NCI-H345 treated with DMSO at 0.1 percent for 48 hours (cell line): Measurements from ENCODE around the gene SLAMF6.
"Not testable (repeated sequence)": the region's sequence is repeated elsewhere in the genome, so short reads cannot be mapped to it uniquely, and the experiment has no call there.

Experiments
- DNase-seq: peaks from one replicate; lab custom pipeline; 2025; ENCODE audit not compliant: unreplicated experiment; lab: John Stamatoyannopoulos, UW

Gene SLAMF6

DNA sequence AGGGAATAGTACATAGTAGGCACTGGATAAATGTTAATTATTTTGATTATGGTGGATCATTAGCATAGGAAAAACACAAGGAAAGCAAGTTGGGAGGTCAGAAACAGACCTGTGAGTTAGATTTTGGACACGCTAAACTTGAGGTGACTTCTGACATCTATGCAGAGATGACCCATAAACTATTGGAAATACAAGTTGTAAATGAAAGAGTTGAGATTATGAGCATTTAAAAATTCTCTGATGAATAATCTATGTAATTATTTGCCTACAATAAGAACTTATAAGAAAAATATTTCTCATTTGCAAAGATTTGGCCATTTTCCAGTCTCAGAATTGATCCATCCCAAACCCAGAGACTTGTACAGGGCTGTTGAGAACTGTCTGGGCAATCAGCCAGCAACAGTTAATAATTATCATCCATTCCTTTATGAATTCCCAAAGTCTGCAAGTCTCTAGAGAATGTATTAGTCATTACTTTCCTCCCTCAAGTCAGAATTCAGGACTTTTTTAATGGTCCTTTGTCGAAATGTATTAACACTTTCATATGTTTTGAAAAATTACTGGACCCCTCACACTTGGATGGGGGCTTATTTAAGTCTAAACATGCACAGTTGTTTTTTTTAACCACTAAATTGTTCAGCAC lies 19.4 kb upstream of the SLAMF6 start:
- no peak for DNase-seq

DNA sequence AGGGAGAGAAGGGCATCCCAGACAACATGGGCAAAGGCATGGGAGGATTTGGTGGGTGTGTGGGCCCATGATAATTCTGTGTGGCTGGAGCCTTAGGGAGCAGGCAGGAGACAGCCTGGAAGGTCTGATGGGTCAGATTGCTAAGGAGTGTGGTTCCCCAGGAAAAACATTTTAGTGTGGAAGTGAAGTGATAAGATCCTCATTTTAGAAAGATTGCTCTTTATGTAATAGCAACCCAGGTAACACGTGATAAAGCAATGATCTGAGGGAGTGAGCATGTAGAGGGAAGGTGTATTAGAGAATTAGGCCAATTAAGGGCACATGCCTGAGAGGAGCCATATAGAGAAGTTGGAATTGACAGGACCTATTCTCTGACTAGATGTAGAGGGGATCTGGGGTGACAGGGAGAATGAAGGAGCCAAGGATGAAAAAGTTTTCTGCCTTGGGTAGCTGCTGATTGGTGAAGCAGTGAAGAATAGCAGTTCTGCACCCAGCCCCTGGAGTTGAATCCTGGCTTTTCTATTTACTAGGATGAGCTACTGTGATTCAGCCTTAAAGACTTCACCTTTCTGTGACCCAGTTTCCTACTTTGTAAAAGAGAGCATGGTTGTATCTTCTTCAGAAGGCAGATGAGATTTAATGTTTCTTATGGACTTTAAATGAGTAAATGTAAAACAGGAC lies 18.7 kb upstream of the SLAMF6 start:
- DNase-seq: no peak

DNA sequence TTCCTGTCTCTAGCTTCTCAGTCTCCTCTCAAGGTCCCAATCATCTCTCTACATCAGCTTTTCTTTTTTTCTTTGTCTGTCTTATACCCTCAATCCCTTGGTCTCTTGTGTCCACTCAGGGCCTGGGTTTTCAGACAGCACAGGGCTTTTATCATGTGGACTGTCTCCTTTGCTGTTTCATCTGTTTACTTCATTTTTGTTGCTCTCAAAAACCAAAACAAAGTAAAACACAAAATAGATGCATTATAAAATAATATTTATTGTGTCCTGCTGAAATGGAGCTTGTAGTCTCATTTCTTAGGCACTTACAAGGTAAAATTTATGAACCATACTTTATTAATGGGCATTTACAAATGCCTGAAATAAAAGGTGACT lies 17.8 kb upstream of the SLAMF6 start:
- no peak for DNase-seq

DNA sequence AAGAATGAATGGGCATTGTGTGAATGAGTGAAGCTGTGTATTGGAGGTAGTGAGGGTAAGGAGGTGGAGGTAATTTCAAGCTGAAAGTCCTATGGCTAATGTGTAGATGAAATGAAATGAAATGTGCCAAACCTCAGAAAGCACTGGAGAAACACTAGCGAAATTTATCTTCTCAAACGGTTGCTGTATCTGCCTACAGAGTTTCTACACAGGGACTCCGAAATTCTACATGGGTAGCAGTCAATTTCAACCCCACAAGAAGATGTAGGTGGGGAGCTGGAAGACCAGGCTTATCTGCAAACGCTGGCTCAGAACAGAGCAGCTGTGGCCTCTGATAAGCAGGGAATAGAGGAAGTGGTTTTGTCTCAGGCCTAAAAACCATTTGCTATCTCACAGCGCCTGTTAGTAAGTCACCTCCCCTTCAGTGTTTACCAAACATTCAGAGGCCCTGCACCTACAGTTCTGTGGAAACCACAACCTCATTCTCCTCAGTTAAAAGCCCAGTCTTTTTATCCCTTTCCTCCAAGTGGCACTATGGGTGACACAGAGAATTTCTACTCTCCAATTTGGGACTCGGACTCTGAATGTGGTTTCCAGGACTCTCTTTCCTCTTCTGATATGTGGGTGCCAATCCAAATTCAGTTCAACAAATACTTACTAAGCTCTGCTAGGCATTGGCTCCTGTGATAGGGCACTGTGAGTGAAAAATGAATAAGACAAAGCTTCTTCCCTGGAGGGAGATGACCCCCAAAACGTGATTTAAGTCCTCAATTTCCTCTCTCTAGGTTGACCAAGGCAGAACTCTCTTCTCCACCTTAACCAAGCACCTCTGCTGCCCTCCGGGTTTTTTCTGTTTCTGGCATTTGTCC lies 17.2 kb upstream of the SLAMF6 start:
- DNase-seq: no peak

DNA sequence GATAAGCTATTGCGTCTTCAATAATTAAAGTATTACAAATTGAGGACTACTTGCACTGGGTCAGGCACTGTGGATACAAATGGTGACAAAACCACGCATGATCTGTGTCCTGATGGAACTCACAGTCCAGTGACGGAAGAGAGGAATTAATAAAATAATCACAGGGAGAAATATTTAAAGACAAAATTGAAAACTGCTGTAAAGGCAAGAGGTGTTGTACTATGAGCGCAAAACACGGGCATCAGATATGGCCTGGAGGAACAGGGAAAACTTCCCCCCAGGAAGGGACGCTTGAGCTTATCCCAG lies 16.6 kb upstream of the SLAMF6 start:
- DNase-seq: no peak

DNA sequence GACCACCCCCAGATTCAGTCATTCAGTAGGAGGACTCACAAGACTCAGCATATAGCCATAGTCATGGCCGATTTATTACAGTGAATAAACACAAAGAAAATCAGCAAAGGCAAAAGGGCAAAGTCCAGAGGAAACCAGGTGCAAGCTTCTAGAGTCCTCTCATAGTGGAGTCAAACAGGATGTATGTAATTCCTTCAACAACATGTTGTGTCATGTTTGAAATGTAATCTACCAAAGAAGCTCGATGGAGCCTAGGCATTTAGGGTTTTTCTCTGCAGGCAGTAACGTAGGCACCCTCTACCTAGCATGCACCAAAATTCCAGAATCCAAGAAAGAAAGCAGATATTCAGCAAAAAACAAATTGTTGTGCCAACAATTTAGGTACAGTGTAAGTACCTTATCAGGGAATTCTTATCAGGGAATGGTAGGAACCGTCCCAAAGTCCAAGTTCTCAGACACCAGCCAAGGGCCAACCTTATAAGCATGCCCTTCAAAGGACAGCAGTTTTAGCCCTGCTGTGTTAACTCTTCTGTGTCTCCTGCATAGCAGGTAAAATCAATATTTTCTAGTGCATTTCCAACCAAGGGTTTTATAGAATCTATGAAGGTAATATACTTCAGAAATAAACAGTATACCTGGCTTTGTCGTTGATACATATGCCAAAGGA lies 16.1 kb upstream of the SLAMF6 start:
- DNase-seq: no peak

DNA sequence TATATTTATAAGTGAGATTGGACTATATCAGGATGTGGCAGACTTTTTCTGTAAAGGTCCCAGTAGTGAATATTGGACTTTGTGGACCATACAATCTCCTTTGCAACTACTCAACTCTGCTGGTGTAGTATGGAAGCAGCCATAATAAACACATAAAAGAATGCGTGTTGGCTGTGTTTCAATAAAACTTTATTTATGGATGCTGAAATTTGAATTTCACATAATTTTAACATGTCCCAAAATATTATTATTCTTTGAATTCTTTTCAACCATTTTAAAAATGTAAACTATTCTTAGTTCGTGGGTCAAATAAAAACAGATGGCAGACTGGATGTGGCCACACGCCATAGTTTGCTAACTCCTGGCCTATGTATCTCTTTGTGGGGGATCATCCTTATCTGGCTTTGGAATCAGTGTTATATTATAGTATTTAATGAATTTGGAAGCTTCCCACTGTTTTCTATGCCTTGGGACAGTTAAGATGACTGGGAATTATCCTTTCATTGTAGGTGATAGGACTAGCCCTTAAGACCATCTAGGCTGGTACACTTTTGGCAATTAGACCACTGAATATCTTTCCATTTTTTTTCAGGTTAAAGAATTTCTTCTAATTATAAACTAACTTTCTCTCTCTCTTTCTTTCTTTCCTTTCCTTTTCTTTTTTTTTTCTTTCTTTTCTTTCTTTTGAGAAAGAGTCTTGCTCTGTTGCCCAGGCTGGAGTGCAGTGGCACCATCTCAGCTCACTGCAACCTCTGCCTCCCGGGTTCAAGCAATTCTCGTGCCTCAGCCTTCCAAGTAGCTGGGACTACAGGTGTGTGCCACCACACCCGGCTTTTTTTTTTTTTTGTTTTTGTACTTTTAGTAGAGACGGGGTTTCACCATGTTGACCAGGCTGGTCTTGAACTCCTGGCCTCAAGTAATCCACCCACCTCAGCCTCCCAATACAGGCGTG lies 14.9 kb upstream of the SLAMF6 start:
- DNase-seq: no peak

DNA sequence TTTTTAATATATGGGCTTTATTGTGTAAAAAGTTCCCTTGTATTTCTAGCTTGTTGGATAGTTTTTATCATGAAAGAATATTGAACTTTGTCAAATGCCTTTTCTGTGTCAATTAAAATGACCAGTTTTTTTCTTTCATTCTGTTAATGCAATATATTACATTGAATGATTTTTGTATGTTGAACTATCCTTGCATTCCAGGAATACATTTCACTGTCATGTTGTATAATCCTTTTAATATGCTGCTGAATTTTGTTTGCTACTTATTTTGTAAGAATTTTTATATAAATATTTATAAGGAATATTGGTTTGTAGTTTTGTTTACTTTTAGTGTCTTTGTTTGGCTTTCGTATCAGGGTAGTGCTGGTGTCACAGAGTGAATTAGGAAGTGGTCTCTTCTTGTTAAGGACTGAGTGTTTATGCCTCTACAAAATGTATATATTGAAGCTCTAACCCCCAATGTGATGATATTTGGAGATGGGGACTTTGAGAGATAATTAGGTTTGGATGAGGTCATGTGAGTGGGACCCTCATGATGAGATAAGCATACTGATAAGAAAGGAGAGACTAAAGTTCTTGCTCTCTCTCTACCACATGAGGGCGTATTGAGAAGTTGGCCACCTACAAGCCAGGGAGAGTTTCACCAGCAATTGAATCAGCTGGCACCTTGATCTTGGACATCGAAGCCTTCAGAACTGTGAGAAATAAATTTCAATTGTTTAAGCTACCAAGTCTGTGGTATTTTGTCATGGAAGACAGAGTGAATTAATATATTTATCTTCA lies 12.0 kb upstream of the SLAMF6 start:
- DNase-seq: no peak

DNA sequence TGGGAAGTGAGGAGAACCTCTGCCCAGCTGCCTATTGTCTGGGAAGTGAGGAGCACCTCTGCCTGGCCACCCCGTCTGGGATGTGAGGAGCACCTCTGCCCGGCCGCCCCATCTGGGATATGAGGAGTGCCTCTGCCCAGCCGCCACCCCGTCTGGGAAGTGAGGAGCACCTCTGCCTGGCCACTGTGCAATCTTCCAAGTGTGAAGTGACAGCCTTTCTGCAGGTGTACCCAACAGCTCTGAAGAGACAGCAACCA lies 9.4 kb upstream of the SLAMF6 start:
- not testable (repeated sequence) for DNase-seq

DNA sequence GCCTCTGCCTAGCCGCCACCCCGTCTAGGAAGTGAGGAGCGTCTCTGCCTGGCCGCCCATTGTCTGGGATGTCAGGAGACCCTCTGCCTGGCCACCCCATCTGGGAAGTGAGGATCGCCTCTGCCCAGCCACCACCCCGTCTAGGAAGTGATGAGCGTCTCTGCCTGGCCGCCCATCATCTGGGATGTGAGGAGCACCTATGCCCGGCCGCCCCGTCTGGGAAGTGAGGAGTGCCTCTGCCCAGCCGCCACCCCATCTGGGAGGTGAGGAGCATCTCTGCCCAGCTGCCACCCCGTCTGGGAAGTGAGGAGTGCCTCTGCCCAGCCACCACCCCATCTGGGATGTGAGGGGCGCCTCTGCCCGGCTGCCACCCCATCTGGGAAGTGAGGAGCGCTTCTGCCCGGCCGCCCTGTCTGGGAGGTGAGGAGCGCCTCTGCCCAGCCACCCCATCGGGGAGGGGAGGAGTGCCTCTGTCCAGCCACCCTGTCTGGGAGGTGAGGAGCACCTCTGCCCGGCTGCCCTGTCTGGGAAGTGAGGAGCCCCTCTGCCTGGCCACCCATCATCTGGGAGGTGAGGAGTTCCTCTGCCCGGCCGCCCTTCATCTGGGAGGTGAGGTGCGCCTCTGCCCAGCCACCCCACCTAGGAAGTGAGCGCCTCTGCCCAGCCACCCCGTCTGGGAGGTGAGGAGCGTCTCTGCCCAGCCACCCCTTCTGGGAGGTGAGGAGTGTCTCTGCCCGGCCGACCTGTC lies 8.9 kb upstream of the SLAMF6 start:
- not testable (repeated sequence) for DNase-seq

DNA sequence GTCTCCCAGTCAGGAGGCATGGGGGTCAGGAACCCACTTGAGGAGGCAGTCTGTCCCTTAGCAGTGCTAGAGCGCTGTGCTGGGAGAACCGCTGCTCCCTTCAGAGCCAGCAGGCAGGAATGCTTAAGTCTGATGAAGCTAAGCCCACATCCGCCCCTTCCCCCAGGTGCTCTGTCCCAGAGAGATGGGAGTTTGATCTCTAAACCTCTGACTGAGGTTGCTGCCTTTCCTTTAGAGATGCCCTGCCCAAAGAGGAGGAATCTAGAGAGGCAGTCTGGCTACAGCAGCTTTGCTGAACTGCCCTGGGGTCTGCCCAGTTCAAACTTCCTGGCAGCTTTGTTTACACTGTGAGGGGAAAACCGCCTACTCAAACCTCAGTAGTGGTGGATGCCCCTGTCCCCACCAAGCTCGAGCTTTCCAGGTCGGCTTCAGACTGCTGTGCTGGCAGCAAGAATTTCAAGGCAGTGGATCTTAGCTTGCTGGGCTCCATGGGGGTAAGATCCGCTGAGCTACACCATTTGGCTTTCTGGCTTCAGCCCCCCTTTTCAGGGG lies 6.4 kb upstream of the SLAMF6 start:
- DNase-seq: not testable (repeated sequence)

DNA sequence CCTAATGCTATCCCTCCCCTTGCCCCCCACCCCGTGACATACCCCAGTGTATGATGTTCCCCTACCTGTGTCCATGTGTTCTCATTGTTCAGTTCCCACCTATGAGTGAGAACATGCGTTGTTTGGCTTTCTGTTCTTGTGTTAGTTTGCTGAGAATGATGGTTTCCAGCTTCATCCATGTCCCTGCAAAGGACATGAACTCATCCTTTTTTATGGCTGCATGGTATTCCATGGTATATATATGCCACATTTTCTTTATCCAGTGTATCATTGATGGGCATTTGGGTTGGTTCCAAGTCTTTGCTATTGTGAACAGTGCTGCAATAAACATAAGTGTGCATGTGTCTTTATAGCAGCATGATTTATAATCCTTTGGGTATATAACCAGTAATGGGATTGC lies 734 bp upstream of the SLAMF6 start:
- DNase-seq: not testable (repeated sequence)

DNA sequence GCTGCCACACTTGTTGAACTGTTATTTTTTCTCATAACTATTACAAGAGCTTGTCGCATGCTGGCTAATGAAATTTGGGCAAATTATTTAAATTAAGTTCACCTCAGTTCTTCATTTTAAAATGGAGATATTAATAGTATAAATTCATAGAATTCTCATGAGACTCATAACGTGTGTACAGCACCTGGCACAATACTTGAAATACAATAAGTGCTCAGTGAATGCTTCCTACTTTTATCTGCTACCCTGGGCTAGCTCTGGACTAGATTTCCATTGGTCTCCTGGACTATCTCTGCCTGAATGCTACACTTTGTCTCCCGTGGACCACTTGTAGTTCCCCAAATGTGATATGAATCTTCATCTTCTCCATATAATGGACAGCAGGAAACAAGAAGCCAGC lies 919 bp downstream of the SLAMF6 start:
- no peak for DNase-seq

DNA sequence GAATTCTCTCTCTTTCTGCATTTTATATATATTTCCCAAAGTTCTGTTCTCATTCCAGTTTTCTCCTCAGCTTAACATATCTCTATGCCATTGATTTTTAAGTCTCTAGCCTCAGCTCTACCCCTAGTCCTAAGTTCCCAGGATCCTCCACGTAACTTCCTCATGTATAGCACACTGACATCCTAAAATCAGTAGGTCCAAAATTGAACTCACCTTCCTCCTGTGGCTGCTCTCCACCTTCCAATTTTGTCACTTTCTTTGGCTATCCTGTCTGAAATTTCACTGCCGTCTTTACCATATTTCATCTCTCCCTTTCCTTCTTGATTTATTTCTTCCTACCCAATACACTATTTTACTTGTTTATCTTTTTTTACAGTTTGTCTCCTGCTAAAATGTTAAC lies 1.5 kb downstream of the SLAMF6 start:
- no peak for DNase-seq

DNA sequence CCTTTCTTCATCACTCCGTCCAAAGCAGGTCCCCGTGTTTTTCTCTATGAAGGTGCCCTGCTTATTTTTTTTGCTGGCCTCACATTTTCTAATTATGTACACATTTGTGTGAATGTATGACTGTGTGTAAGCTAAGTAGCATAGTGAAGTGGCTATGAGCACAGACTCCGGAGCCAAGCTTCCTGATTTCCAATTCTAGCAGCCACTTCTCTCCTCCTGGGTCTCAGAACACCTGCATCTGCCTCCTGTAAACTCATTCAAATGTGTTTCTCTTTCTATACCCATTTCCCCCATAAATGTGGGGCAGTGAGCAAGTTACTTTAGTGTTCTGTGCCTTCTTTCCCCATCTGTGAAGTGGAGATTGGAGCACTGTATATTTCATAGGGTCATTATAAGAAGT lies 2.1 kb downstream of the SLAMF6 start:
- no peak for DNase-seq

DNA sequence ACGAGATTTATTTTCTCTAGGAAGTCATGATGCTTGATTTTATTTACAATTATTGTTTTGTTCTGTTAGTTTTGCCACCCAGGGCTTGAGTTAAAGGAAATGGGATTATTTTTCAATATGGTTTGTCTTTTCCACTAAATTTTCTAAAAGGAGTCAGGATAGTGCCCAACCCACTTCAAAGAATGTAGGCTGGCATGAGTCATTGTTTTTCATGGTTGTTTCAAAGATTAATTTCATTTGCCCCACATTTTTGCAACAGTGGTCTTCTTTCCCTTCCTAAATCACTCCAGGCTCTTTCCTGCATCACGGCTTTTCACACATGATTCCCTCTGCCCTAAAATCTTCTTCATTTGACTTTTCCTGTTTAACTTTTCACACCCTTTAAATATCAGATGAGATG lies 2.5 kb downstream of the SLAMF6 start:
- DNase-seq: no peak

DNA sequence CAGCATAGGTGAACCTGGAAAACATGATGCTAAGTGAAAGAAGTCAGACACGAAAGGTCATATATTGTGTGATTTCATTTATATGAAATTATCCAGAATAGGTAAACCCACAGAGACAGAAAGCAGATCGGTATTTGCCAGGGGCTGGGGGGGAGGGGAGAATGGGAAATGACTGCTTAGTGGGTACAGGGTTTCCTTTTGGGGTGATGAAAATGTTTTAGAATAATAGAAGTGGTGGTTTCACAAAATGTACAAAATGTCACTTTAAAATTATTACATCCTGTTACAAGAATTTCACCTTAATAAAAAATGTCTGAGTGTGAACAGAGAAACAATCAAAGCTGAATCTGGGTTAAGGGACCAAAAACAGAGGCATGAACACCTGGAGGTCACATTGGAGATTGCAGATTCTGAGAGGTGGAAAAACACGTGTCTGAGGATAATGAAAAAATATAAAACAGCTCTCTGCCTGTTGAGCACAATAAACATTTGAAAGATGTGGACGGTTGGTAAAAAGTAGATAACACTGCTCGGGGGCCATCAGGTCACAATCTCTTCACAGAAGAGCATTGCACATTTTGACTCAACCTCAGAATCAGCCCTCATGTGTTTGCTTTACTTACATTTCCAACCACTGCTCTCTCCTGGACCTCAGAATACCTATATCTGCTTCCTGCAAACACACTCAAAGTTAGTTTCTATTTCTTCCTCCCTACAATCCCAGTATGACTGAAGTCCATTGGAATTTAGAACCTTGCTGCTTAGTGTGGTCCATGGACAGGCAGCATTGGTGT lies 3.2 kb downstream of the SLAMF6 start:
- DNase-seq: no peak

DNA sequence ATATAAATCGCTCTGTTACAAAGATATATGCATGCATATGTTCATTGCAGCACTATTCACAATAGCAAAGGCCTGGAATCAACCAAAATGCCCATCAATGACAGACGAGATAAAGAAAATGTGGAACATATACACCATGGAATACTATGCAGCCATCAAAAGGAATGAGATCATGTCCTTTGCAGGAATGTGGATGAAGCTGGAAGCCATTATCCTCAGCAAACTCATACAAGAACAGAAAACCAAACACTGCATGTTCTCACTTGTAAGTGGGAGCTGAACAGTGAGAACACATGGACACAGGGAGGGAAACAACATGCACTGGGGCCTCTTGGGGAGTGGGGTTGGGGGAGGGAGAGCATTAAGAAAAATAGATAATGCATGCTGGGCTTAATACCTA lies 5.5 kb downstream of the SLAMF6 start:
- not testable (repeated sequence) for DNase-seq
